Stimulated activated CD4-positive, alpha-beta T cell treated with anti-CD3 and anti-CD28 coated beads, Interleukin-1b, Interleukin-23, amount 100 ng/mL, for 1 hour (primary cell): ENCODE results near the gene DGKE.

Source experiments
- DNase-seq, 2 donors: peaks; one replicate each; pipeline ENCODE4 v3.0.0-alpha.2; 2020; ENCODE audit warnings: low read depth in 2 of 2

The DGKE gene

GRCh38 chr17:56849131-56849530, 15.2 kb downstream of the DGKE start:
- no peak for DNase-seq

GRCh38 chr17:56850591-56850990, 16.6 kb downstream of the DGKE start:
- DNase-seq = no peak

GRCh38 chr17:56851008-56851407, 17.1 kb downstream of the DGKE start:
- no peak for DNase-seq

- DNase-seq = no peak
Measured at GRCh38 chr17:56861899-56862298, 27.9 kb downstream of the DGKE start.

- DNase-seq = no peak
Measured at GRCh38 chr17:56863974-56864373, 30.0 kb downstream of the DGKE start.

- DNase-seq = no peak
Measured at GRCh38 chr17:56866076-56866475, 32.1 kb downstream of the DGKE start.

- DNase-seq = no peak
Measured at GRCh38 chr17:56866496-56866895, 32.5 kb downstream of the DGKE start.

GRCh38 chr17:56867948-56868376, 34.0 kb downstream of the DGKE start:
- DNase-seq = no peak

- DNase-seq = no peak
Measured at GRCh38 chr17:56868716-56869115, 34.8 kb downstream of the DGKE start.

GRCh38 chr17:56870081-56870651, 36.2 kb downstream of the DGKE start:
- no peak for DNase-seq

- no peak for DNase-seq
Measured at GRCh38 chr17:56876766-56877179, 42.8 kb downstream of the DGKE start.

GRCh38 chr17:56879280-56879679, 45.3 kb downstream of the DGKE start:
- no peak for DNase-seq

GRCh38 chr17:56880133-56880532, 46.2 kb downstream of the DGKE start:
- no peak for DNase-seq

- no peak for DNase-seq
Measured at GRCh38 chr17:56880571-56880970, 46.6 kb downstream of the DGKE start.

- no peak for DNase-seq
Measured at GRCh38 chr17:56881685-56882295, 47.8 kb downstream of the DGKE start.

GRCh38 chr17:56883616-56884015, 49.7 kb downstream of the DGKE start:
- no peak for DNase-seq

GRCh38 chr17:56884483-56885311, 50.7 kb downstream of the DGKE start:
- DNase-seq = no peak

- DNase-seq = no peak
Measured at GRCh38 chr17:56885312-56885657, 51.3 kb downstream of the DGKE start.

- no peak for DNase-seq
Measured at GRCh38 chr17:56886288-56886731, 52.4 kb downstream of the DGKE start.

GRCh38 chr17:56887105-56887504, 53.2 kb downstream of the DGKE start:
- DNase-seq = no peak

GRCh38 chr17:56887552-56888467, 53.9 kb downstream of the DGKE start:
- DNase-seq = no peak

GRCh38 chr17:56890390-56890789, 56.4 kb downstream of the DGKE start:
- DNase-seq = no peak
